Muscle layer of duodenum (tissue), 2 donors: ENCODE measurements around the gene PAPPA2.

Experiments used
- H3K27ac ChIP-seq: one replicate; pipeline ENCODE4 v1.7.0; 2013; ENCODE audit warnings: mild to moderate bottlenecking, low read length
- H3K27me3 ChIP-seq: one replicate; pipeline ENCODE4 v1.7.0; 2013; ENCODE audit warnings: low read depth, mild to moderate bottlenecking, control low read depth, low read length
- H3K36me3 ChIP-seq, 2 donors: one replicate each; pipeline ENCODE4 v1.7.0; 2013; ENCODE audit warnings: low read length in 2 of 2, control low read depth in 1 of 2, mild to moderate bottlenecking in 1 of 2; ENCODE audit not compliant: insufficient read depth in 2 of 2, control insufficient read depth in 1 of 2
- H3K4me1 ChIP-seq, 2 donors: one replicate each; pipeline ENCODE4 v1.7.0; 2013; ENCODE audit warnings: low read length in 2 of 2, mild to moderate bottlenecking in 2 of 2, control low read depth in 1 of 2, moderate library complexity in 1 of 2; ENCODE audit not compliant: insufficient read depth in 2 of 2, control insufficient read depth in 1 of 2
- H3K4me3 ChIP-seq, 2 donors: one replicate each; pipeline ENCODE4 v1.7.0; 2013; ENCODE audit warnings: low read length in 2 of 2, low read depth in 1 of 2, mild to moderate bottlenecking in 1 of 2
- H3K9me3 ChIP-seq, 2 donors: one replicate each; pipeline ENCODE4 v1.7.0; 2013; ENCODE audit warnings: low read length in 2 of 2, control low read depth in 1 of 2, mild to moderate bottlenecking in 1 of 2; ENCODE audit not compliant: control insufficient read depth in 1 of 2
- donor health status: healthy.

Gene PAPPA2

GRCh38 chr1:176504848-176505553 lies 42.0 kb downstream of the PAPPA2 start:
- no peaks in the 10 kb centered on the region for H3K27me3 ChIP-seq
- no peaks in the 10 kb centered on the region for H3K4me1 ChIP-seq
- no peak overlapping the region for H3K4me3 ChIP-seq
- H3K27ac ChIP-seq, result no peak overlapping the region
- H3K9me3 ChIP-seq, result no peaks in the 10 kb centered on the region
- H3K36me3 ChIP-seq, result no peaks in the 10 kb centered on the region

- Histone ChIP-seq H3K27ac (no peak overlapping the region), H3K36me3 (no peaks in the 10 kb centered on the region), H3K4me1 (no peaks in the 10 kb centered on the region), H3K4me3 (no peak overlapping the region), H3K9me3 (no peaks in the 10 kb centered on the region), H3K27me3 (no peaks in the 10 kb centered on the region)
Observed at GRCh38 chr1:176512966-176513365, 50.0 kb downstream of the PAPPA2 start.

- Histone ChIP-seq H3K27me3 (no peaks in the 10 kb centered on the region), H3K27ac (no peak overlapping the region), H3K9me3 (no peaks in the 10 kb centered on the region), H3K4me3 (no peak overlapping the region), H3K4me1 (no peaks in the 10 kb centered on the region), H3K36me3 (no peaks in the 10 kb centered on the region)
Observed at GRCh38 chr1:176515310-176515709, 52.3 kb downstream of the PAPPA2 start.

DNA sequence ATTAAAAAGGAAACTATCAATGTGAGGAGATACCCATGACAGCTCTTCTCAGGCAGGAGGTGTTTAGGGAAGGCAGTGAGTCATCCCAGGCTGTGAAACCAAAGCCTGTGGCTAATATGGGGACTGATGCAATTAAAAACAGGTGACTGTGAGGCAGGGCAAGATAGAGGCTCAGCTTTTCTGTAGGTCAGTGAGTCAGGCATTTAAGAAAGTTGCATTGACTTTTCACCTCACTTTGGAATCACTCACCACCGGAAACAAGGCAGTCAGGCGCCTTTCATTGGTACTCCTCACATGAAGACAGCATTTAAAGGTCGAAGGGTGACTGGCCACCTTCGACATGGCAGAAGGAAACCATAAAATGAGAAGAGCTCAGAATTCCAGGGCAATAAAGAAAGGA lies 54.5 kb downstream of the PAPPA2 start:
- Histone ChIP-seq H3K27me3 (no peaks in the 10 kb centered on the region), H3K9me3 (no peaks in the 10 kb centered on the region), H3K4me1 (no peaks in the 10 kb centered on the region), H3K36me3 (no peaks in the 10 kb centered on the region), H3K4me3 (no peak overlapping the region), H3K27ac (no peak overlapping the region)

DNA sequence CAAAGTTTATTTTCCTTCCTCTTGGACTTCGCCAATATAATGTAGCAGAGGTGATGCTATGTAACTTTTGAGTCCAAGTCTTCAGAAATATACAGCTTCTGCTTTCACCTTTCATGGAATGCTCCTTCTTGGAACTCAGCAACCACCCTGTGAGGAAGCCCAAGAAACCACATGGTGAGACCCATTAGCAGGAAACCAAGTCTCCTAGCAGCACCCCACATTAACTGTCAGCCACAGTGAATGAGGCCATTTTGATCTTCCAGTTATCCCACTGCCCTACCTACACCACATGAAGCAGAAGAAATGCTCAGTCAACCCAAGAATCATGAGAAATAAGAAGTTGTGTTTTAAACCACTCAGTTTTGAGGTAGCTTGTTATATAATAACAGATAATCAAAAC lies 58.2 kb downstream of the PAPPA2 start:
- Histone ChIP-seq H3K36me3 (no peaks in the 10 kb centered on the region), H3K27ac (no peak overlapping the region)

DNA sequence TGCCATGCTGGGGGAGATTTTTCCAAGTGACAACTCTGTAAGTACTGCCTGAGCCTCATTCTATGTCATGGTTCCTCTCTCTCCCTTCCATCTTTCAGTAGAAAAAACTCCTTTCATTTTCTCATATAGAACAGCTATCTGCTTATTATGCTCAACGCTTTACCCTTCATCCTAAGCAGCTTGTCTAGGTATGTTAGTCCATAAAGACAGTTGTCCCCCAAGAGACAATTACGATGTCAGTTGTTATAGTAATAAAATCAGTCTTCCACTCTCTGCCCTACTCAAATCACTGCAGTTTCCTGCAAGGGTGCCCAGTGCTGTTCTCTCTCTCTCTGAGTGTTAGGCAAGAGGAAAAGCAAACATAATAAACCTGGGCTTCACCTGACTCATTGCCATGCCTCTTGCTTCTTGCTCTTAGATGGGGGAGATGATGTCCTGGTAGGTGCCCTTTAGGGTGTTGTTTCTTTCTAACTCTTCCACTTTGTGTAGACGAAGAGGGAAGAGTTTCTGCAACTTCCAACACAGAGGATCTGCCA lies 59.4 kb downstream of the PAPPA2 start:
- Histone ChIP-seq H3K4me1 (no peaks in the 10 kb centered on the region), H3K4me3 (no peak overlapping the region), H3K9me3 (no peaks in the 10 kb centered on the region), H3K27me3 (no peaks in the 10 kb centered on the region), H3K27ac (no peak overlapping the region), H3K36me3 (no peaks in the 10 kb centered on the region)

More for the DNA sequence above, 58.2 kb downstream of the PAPPA2 start:
- H3K9me3 ChIP-seq, result no peaks in the 10 kb centered on the region
- no peak overlapping the region for H3K4me3 ChIP-seq
- H3K27me3 ChIP-seq, result no peaks in the 10 kb centered on the region
- no peaks in the 10 kb centered on the region for H3K4me1 ChIP-seq

DNA sequence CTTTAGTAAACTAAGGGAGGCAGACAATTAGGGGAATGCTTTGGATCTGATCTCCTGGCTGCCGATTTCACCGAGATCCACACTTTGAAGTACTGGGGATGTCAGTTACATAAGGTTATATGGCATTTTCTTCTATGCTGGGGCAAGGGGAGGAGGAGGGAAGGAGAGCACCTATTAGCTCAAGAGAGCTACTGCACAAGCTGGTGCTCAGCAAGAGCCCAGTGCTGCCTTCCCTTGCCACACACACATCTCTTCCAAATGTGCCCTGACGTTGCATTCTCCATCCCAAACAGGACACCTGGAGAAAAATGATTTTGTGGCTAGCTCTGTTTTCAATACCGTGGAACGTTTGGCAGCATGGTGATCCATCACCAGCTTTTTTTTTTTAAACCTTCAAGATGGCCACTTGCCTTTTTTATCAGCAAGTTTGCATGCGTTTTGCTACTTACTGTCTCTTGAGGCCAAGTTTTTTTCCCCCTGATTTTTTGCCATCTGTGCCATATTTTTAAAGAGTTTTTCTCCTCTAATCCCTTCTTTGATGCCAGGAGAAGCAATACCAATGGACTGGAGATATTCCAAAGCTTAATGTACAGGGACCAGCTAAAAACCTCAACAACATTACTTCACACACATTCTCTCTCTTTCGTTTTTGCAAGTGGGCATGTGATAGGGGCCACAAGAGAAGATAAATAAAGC lies 66.6 kb downstream of the PAPPA2 start:
- no peak overlapping the region for H3K4me3 ChIP-seq
- H3K27me3 ChIP-seq, result no peaks in the 10 kb centered on the region
- no peaks in the 10 kb centered on the region for H3K36me3 ChIP-seq
- H3K9me3 ChIP-seq, result no peaks in the 10 kb centered on the region
- no peak overlapping the region for H3K27ac ChIP-seq
- H3K4me1 ChIP-seq, result no peaks in the 10 kb centered on the region

DNA sequence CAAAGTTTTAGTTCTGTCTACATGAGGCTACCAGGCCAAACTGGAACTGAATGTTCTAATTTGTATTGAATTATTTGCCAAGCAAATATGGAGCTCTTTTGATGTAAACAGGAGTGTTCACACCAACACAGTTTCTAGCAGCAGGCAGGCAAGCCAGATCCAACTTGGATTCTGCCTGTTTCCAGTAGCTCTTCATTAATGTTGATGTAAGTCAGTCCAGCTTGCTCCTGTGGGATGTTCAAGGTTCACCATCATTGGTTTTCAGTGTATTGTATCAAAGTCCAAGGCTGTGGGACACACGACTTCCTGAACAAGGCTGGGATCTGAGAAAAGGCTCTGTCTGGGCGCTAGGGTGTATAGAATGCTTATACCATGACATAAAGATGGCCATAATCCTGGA lies 68.1 kb downstream of the PAPPA2 start:
- no peak overlapping the region for H3K27ac ChIP-seq
- H3K4me3 ChIP-seq, result no peak overlapping the region
- H3K9me3 ChIP-seq, result no peaks in the 10 kb centered on the region
- H3K36me3 ChIP-seq, result no peaks in the 10 kb centered on the region
- no peaks in the 10 kb centered on the region for H3K27me3 ChIP-seq
- no peaks in the 10 kb centered on the region for H3K4me1 ChIP-seq

GRCh38 chr1:176531921-176532897 lies 69.2 kb downstream of the PAPPA2 start:
- no peaks in the 10 kb centered on the region for H3K4me1 ChIP-seq
- H3K9me3 ChIP-seq, result no peaks in the 10 kb centered on the region
- no peaks in the 10 kb centered on the region for H3K27me3 ChIP-seq
- no peak overlapping the region for H3K4me3 ChIP-seq
- no peak overlapping the region for H3K27ac ChIP-seq
- no peaks in the 10 kb centered on the region for H3K36me3 ChIP-seq

- Histone ChIP-seq H3K27ac (no peak overlapping the region), H3K9me3 (no peaks in the 10 kb centered on the region), H3K36me3 (no peaks in the 10 kb centered on the region), H3K4me1 (no peaks in the 10 kb centered on the region), H3K27me3 (no peaks in the 10 kb centered on the region), H3K4me3 (no peak overlapping the region)
Observed at GRCh38 chr1:176533020-176533419, 70.0 kb downstream of the PAPPA2 start.

- H3K9me3 ChIP-seq, result no peaks in the 10 kb centered on the region
- no peaks in the 10 kb centered on the region for H3K36me3 ChIP-seq
- H3K4me1 ChIP-seq, result no peaks in the 10 kb centered on the region
- H3K27me3 ChIP-seq, result no peaks in the 10 kb centered on the region
- H3K4me3 ChIP-seq, result no peak overlapping the region
- no peak overlapping the region for H3K27ac ChIP-seq
Observed at GRCh38 chr1:176536588-176536987, 73.6 kb downstream of the PAPPA2 start.
